GM21526 (cell line): ENCODE results near the gene QARS1.

Source experiments
- ATAC-seq: cut with Tn5 transposase; IDR thresholded peaks from one replicate; pipeline ENCODE4 v1.9.1; 2021; ENCODE audit warnings: moderate library complexity; ENCODE audit not compliant: unreplicated experiment, low FRiP score

QARS1 gene

DNA sequence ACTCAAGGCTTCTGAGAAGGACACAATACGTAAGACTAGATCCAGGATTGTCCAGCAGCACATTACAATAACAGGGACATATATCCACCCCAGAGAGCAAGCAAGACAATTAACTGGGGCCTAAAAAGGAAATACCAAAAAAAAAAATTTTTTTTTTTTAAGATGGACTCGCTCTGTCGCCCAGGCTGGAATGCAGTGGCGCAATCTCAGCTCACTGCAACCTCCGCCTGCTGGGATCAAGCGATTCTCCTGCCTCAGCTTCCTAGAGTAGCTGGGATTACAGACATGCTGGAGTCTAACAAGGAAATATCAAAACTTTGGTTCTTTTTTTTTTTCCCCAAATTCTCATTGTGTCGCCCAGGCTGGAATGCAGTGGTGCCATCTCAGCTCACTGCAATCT is 46.5 kb downstream of the QARS1 start:
- ATAC-seq: no peak

DNA sequence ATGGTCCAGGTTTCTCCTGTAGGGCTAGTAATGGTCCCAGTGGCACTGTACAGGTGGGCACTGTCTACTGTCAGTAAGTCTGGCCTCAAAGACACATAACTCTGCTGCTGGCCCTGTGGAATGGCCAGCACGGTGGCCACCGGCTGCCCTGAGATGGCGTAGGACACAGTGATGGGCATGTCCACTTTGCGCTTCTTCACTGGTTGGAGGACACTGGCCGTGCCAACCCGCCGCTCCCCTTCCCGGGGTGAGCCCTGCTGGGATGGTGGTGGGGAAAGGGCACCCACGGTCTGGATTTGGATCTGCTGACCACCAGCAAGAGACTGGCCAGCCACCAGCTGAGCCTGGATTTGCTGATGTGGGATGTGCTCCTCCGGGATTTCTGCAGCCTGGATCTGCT is 47.3 kb downstream of the QARS1 start:
- no peak for ATAC-seq

DNA sequence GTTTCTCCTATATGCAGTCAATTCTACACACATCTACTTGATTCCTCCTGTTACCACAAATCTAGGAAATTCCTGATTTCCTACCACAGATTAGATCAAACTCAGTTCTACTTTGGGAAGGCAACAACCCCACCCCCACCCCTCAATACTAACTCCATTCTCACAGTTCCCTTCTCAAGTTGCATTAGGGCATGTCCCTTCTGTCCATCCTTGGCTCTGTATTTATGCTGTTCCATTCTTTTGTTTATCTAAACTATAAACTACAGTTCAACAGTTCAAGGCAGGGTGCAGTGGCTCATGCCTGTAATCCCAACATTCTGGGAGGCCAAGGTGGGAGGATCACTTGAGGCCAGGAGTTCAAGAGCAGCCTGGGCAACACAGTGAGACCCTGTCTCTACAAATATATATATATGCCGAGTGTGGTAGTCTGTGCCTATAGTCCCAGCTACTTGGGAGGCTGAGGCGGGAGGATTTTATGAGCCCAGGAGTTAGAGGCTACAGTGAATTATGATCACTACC is 50.2 kb downstream of the QARS1 start:
- ATAC-seq: no peak

DNA sequence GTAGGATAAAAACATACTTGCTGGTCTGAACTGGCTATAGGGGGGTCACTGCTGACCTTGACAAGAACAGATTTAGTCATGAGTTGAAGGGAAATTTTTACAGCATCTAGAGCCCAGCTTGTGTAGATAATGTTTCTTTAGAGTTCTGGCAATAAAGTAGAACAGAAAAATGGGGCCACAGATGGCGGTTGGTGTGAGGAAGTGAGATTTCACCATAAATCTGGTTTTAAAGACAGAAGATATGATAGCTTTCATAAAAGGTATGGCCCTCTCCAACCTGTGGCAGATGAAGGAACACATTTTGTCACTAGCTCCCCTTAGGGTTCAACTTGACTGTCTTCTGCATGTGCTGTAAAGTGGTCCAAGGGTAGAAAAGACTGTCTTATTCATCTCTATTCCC is 51.0 kb downstream of the QARS1 start:
- no peak for ATAC-seq
